Skeletal muscle cell (primary cell): ENCODE data around the gene OGFRL1.
"Not testable (repeated sequence)": the region's sequence is repeated elsewhere in the genome, so short reads cannot be mapped to it uniquely, and the experiment has no call there.

ENCODE experiments used
- DNase-seq: peaks from one replicate; pipeline ENCODE4 v3.0.0-alpha.2; 2010; ENCODE audit warnings: low read depth
- H3K4me3 ChIP-seq: 2 replicates; pipeline ENCODE4 v1.5.1; 2011; ENCODE audit warnings: low read depth, mild to moderate bottlenecking, control low read depth, low read length, moderate library complexity

Gene OGFRL1

GRCh38 chr6:71288228-71289038 lies at the start of gene OGFRL1:
Gene OGFRL1 (plus strand): TSS chr6:71288811. CDS start chr6:71288937, 126 bp downstream.
- DNase-seq, result peak; percentile 35
- H3K4me3 ChIP-seq, result peak within 1 kb of the TSS; percentile 71

GRCh38 chr6:71239694-71240093 lies 48.9 kb upstream of the OGFRL1 start:
- no peak for DNase-seq
- H3K4me3 ChIP-seq, result no peak overlapping the region

- no peak for DNase-seq
- no peak overlapping the region for H3K4me3 ChIP-seq
These were observed 43.2 kb upstream of the OGFRL1 start for GRCh38 chr6:71245265-71246049.

- H3K4me3 ChIP-seq, result no peak overlapping the region
- DNase-seq, result no peak
These were observed 42.0 kb upstream of the OGFRL1 start for GRCh38 chr6:71246596-71246995.

- H3K4me3 ChIP-seq, result no peak overlapping the region
- DNase-seq, result peak; percentile 85
These were observed 40.3 kb upstream of the OGFRL1 start for GRCh38 chr6:71248306-71248765.

- no peak overlapping the region for H3K4me3 ChIP-seq
- no peak for DNase-seq
These were observed 39.6 kb upstream of the OGFRL1 start for GRCh38 chr6:71248878-71249544.

- H3K4me3 ChIP-seq, result no peak overlapping the region
- peak; percentile 82 for DNase-seq
These were observed 38.5 kb upstream of the OGFRL1 start for GRCh38 chr6:71250099-71250602.

DNA sequence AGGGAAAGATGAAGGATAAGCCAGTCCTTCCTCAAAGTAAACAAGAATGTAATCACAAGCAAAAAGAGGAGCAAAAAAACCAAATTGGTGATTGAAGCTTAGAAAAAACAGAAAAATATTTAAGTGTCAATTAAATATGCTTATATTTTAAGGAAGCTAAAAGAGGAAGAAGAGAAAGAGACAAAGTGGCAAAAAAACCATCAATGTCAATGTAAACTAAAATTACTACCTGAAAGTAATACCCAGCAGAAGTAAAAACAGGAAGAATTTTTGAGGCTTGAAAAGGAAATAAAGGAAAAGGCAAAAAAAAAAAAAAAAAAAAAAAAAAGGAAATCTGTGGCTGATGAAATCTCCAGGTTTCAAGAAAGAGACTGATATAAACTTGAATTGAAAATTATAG lies 36.2 kb upstream of the OGFRL1 start:
- H3K4me3 ChIP-seq, result no peak overlapping the region
- DNase-seq, result no peak

GRCh38 chr6:71252960-71253359 lies 35.7 kb upstream of the OGFRL1 start:
- DNase-seq, result no peak
- H3K4me3 ChIP-seq, result no peak overlapping the region

DNA sequence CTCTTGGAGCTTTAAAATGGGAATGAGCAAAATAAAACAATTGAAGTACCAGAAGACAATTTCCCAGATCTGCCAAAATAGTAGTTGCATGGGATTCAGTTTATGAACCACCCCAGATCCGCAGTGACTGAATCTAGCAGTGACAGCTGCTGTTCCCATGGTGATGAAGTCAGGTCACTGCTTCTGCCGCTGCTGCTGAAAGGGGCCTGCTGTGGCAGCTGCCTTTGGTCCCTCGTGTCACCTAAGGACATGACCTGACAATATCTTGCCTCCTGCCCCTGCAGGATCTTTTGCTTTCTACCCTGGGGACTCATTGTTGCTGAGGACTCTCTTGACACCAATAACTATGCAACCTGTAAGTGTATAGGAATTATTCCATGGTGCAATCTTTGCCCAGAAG lies 34.3 kb upstream of the OGFRL1 start:
- DNase-seq, result no peak

DNA sequence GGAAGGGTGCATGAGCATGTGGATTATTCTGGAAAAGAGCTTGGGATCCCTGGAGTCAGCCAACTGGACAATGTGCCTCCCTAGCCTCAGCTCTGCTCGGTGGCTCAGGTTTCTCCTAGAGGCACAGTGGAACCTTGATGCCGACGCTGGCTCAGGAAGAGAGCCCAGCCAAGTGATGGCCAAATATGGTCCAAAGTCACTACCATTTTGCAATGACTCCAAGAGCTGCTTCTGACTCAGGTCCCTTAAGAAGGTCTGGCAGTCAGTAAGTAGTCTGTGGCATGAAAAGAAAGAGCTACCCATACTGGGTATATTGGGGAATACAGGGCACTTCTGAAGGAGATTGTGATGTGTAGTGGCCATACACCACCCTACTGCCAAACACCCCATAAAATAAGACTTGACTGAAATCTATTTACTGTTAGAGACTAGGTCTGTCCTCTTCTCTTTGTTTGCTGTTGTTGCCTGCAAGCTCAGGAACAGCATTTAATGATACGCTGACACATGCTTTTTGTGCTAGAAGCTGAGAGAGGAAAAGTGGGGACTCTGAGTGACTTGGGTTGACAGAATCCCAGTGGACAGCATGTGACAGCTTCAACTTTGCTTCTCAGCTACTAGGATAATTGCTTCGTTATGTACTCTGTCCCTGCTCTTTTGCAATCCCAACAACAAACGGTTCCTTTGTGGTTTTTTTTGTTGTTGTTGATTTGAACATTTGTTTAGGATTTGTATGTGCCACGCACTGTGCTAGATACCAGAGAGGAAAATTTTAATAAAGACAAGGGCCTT lies 30.3 kb upstream of the OGFRL1 start:
- H3K4me3 ChIP-seq, result no peak overlapping the region
- no peak for DNase-seq

More for the DNA sequence above, 34.3 kb upstream of the OGFRL1 start:
- no peak overlapping the region for H3K4me3 ChIP-seq

DNA sequence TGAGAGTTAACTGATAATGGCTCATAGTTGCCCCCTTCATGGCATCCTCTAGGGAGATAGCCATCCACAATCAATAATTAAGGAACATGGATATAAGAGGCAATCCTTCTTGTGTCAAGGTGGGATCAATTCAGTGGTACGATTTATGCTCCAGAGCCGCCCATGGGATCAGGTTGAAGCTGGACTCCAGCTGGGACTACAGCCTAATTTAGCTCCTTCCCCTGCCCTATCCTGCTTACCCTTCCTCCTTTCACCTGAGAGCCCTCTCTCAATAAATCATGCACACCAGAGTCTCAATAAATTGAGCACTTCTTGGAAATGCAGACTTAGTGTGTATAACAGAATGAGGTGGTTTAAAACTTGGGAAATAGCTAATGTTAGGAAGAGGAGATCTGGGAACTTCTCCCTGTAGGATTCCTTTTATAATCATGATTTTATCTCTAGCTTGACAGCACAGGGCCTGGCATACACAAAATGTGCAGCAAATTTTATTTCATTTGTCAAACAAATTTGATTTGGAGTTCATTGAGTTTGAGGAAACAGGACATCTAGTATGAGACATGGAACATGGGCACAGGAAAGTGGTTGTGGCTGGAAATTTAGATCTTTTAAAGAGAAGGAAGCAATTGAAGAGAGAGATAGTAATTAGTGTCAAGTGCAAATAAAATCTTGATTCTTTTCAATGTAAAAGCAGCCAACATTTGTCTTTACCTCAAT lies 28.6 kb upstream of the OGFRL1 start:
- no peak for DNase-seq
- no peak overlapping the region for H3K4me3 ChIP-seq

DNA sequence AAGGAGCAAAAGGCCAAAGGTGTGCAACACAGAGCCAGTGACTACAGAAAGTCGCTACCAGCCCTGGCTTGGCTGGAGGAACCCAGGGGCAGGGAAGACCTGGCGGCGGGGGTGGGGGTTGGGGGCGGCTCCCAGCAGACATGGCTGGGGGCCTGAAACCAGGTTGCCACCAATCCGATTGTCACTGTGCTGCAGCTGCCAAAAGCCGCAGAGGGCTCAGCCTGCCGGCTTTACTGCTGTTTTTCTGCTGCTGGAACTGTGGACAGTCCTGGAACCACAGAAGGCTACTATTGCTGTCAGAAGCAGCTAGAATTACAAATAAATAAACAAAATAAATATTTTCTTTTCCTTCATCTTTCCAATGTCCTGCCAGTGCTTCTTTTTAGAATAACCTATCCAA lies 25.7 kb upstream of the OGFRL1 start:
- H3K4me3 ChIP-seq, result no peak overlapping the region
- no peak for DNase-seq

GRCh38 chr6:71266392-71266791 lies 22.2 kb upstream of the OGFRL1 start:
- DNase-seq, H3K4me3 ChIP-seq: not testable (repeated sequence)

- DNase-seq, result no peak
- H3K4me3 ChIP-seq, result no peak overlapping the region
These were observed 19.7 kb upstream of the OGFRL1 start for GRCh38 chr6:71268735-71269437.

GRCh38 chr6:71277926-71278600 lies 10.5 kb upstream of the OGFRL1 start:
- no peak for DNase-seq
- no peak overlapping the region for H3K4me3 ChIP-seq

DNA sequence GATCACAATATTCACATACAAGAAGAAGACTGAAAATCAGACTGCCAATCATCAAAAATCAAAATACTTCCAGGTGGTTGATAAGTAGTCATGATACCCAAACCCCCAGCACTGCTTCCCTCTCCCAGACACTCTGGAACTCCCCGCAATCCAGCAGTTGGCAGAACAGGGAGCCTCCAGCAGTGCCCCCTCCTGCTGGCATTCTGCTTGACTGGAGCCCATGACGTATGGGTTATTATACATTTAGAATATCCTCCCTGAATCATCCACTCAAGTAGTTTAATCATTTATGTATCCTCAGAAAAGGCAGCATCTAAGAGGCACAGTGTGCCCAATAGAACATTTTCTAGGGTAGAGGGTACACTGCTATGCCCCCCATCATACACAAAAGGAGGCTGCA lies 9.3 kb upstream of the OGFRL1 start:
- no peak overlapping the region for H3K4me3 ChIP-seq
- DNase-seq, result no peak
